Fibroblast of pulmonary artery (primary cell): Measurements from ENCODE around the gene RITA1.
"Not testable (repeated sequence)": the region's sequence is repeated elsewhere in the genome, so short reads cannot be mapped to it uniquely, and the experiment has no call there.

ENCODE experiments used
- DNase-seq: peaks from one replicate; pipeline ENCODE4 v3.0.0-alpha.2; 2010; ENCODE audit warnings: low read depth
- H3K4me3 ChIP-seq: replicated peaks from 2 replicates; pipeline ENCODE4 v1.5.1; 2011; ENCODE audit warnings: low read depth, mild to moderate bottlenecking, control low read depth, low read length, moderate library complexity
- TF ChIP-seq, protein P1 (sequence below): IDR thresholded peaks from 2 replicates; pipeline ENCODE4 v1.5.1; 2011; ENCODE audit warnings: mild to moderate bottlenecking, control low read depth, low read length, inconsistent platforms; ENCODE audit errors: missing control alignments

The RITA1 gene

DNA sequence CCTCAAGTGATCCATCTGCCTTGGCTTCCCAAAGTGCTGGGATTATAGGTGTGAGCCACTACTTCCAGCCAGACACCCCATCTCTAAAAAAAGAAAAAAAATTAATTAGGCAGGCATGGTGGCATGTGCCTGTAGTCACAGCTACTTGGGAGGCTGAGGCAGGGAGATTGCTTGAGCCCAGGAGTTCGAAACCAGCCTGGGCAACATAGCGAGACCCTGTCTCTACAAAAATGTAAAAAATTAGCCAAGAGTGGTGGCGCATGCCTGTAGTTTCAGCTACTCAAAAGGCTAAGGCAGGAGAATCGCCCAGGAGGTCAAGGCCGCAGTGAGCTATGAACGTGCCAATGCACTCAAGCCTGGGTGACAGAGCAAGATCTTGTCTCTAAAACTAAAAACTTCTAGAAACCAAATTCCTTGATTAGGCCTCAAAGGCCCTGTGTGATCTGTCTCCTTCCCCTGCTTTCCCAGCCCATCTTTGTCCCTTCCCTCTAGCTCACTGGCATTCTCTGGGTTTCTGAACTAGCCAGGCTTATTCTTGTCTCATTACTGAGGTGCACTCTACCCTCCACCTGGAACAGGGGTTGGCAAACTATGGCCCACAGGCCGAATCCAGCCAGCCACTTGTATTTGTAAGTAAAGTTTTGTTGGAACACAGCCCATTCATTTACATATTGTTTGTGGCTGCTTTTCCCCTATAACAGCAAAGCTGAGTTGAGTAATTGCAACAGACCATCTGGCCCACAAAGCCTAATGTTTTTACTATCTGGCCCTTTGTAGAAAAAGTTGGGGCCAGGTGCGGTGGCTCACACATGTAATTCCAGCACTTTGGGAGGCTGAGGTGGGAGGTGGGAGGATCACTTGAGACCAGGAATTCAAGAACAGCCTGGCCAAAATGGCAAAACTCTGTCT lies 18.6 kb downstream of the RITA1 start:
- peak; percentile 55 for DNase-seq
- TF ChIP-seq, protein P1, sequence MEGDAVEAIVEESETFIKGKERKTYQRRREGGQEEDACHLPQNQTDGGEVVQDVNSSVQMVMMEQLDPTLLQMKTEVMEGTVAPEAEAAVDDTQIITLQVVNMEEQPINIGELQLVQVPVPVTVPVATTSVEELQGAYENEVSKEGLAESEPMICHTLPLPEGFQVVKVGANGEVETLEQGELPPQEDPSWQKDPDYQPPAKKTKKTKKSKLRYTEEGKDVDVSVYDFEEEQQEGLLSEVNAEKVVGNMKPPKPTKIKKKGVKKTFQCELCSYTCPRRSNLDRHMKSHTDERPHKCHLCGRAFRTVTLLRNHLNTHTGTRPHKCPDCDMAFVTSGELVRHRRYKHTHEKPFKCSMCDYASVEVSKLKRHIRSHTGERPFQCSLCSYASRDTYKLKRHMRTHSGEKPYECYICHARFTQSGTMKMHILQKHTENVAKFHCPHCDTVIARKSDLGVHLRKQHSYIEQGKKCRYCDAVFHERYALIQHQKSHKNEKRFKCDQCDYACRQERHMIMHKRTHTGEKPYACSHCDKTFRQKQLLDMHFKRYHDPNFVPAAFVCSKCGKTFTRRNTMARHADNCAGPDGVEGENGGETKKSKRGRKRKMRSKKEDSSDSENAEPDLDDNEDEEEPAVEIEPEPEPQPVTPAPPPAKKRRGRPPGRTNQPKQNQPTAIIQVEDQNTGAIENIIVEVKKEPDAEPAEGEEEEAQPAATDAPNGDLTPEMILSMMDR: no peak
- H3K4me3 ChIP-seq: no peak overlapping the region

- TF ChIP-seq, protein P1: no peak
- no peak overlapping the region for H3K4me3 ChIP-seq
- DNase-seq: no peak
Measured at GRCh38 chr12:113204804-113205203, 19.3 kb downstream of the RITA1 start.

DNA sequence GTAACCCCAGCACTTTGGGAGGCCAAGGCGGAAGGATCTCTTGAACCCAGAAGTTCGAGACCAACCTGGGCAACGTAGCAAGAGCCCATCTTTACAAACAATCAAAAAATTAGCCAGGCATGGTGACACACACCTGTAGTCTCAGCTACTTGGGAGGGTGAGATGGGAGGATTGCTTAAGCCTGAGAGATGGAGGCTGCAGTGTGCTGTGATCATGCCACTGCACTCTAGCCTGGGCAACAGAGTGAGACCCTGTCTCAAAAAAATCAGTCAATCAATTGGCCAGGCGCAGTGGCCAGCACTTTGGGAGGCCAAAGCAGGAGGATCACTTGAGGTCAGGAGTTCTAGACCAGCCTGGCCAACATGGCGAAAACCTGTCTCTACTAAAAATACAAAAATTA lies 21.3 kb downstream of the RITA1 start:
- H3K4me3 ChIP-seq, DNase-seq: not testable (repeated sequence)

DNA sequence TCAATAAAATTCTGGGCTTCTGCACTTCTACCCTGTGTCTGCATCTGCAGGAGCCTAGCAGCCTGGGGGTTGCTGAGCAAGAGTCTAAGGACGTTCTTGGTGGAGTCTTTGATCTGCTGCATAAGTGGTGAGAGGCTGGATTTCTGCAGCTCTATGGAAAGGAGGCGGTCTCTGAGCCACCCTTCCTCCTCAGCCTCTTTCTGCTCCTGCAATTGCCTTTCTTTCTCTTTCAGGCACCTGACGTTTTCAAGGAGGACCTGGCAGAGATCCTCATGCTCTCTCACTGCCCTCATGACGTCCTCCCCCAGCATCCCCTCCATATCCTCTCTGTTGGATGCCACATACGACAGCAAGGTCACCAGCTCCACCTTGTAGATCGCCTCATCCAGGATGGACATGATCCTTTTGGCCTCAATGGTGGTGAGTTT lies 22.1 kb downstream of the RITA1 start:
- TF ChIP-seq, protein P1: no peak
- no peak overlapping the region for H3K4me3 ChIP-seq
- DNase-seq: no peak

GRCh38 chr12:113208041-113208934 lies 22.8 kb downstream of the RITA1 start:
- DNase-seq: peak; percentile 38
- TF ChIP-seq, protein P1: no peak
- no peak overlapping the region for H3K4me3 ChIP-seq

GRCh38 chr12:113211160-113211559 lies 25.6 kb downstream of the RITA1 start:
- TF ChIP-seq, protein P1: no peak
- H3K4me3 ChIP-seq: no peak overlapping the region
- no peak for DNase-seq

DNA sequence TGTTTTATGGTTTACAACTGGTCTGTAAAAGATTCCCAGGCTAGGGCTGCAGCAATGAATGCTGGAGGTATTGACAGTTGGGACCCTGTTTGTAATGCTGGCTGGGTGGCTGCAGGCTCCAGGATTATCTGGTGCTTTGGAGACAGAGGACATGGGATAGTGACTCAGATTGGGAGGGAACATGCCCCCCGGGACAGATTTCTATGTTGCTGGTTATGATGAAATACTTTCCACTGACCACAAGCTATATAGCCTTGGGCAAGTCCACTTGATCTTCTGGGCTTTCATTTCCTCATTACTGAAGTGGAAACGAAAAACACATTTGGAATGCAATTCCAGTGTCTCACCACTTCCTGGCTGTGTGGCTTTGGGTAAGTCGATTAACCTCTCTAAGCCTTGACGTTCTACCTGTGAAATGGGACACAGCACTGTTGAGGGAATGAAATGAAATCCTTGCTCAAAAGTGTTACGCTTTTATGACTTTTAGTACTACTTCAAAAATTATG lies 29.4 kb downstream of the RITA1 start:
- TF ChIP-seq, protein P1: no peak
- H3K4me3 ChIP-seq: no peak overlapping the region
- DNase-seq: peak; percentile 98
